ENCODE data around the gene ENPP3.

The ENPP3 gene

DNA sequence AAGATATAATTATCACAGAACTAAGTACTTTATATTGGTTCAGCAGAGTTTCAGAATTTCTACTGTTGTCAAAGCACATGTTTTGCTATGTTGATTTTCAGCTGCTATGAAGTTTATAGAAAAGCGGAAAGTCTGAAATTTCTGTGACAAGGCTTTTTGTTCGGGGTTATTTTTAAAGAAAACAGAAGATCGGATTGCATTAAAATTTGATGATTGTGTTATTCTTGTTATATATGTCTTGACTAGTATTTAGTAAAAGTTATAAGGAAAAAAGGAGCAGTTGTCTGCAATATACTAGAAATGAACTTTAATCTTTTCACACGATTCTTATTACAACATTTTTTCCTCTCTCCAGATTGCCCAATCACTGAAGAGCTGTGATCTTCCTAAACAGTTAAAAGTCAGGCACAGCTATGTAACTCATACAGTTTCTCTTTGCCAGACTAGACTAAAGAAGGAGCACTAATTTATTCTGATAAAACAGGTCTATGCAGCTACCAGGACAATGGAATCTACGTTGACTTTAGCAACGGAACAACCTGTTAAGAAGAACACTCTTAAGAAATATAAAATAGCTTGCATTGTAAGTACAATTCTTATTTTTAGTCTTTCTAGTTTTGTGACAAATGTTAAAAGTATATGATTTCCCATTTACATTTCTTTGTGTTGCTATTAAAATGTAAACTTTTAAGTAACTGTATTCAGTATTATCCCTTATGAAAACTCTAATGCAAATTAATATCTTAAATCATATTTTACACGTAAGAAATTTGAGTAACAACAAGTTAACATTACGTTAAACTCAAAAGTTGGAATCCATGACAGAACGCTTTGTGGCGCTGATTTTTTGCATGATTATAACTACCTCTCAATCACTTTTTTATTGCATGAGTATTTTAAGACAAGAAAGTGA, at the start of gene ENPP3:
Gene ENPP3, plus strand, starts transcription at position 423 of the 913 bp plus-strand sequence. Its CDS starts 83 bp downstream, at position 506.
- no peak for DNase-seq

DNA sequence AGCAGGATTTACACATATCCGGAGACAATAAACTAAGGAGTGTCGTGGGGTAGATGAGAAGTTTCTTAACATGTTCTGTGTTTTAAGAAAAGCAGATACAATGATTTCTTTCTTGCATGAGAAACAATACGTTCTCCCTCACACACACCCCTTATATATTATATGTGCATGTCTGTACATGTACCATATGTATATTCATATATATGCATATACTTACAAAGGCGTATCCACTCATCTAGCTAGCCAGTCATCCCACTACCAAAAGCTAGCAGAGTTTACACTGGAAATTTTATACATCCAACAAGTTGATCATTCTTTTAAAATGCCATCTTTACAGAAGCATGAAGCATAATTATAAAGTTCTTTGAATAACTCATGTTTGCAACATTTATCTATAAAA, 49.2 kb upstream of the ENPP3 start:
- no peak for DNase-seq

DNA sequence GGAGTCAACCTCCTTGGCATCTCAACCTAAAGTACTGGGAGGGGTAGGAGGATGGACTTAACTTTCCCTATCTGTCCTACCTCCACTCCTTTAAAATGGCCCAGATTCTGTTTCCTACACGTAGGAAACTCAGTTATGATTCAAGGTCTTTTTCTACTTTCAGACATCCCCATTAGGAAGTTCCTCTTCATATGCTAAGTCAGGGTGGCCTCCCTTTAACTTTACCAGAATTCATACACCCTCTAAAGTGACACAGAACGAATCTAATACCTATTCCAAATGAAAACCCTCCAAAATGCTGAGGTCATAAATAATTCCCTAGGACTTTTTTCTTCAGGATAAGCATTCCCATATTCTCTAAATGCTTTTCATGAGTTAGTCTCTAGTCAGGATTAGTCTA, 48.5 kb upstream of the ENPP3 start:
- DNase-seq, result no peak

DNA sequence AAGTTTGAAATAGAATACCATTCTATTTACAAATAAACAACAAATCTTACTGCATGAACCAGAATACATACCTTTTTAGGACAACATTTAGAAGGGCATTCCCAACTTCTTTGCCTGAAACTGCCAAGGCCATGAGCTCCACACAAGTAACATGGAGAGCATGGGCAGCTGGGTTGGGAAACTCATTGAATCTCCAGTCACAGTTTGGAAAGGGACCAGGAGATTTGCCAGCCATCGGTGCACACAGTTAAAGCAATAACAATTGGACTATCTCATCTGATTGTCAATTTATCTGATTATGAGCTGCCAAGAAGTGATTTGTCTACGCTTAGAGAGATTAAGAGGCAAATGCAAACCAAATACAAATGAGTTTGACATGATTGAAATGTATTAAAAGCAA, 44.2 kb upstream of the ENPP3 start:
- no peak for DNase-seq

DNA sequence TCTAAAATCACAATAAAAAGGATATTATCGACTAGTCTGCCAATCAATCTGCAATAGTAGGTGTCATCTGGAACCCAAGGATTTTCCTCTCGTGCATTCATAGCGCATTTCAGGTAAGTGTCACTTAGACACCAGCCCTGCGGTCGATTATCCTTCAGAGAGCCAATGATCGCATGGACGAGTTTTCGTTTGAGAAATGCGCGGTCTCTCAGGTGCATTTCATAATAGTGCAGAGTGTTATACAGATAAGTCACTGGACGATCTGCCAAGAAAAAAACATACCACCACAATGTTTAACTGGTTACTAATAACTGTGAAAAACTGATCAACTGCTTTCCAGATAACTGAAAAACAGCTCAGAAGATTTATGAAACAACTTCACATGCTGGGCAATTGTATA, 43.0 kb upstream of the ENPP3 start:
- DNase-seq, result no peak

DNA sequence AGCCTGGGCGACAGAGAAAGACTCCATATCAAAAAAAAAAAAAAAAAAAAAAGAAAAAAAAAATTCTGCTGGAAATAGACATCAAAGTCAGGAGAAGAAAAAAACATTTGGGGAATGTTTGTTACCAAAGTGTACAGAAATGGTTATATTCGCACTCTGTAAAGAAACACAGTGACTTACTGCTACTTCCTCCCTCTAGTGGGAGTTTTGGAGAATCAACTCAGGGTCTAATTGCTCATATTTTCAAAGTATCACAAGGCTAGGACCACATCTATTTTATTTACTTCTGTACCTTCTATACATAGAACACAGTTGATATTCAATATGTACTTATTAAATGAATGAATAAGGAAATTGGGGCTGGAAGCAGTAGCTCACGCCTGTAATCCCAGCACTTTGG, 39.7 kb upstream of the ENPP3 start:
- DNase-seq, result no peak

DNA sequence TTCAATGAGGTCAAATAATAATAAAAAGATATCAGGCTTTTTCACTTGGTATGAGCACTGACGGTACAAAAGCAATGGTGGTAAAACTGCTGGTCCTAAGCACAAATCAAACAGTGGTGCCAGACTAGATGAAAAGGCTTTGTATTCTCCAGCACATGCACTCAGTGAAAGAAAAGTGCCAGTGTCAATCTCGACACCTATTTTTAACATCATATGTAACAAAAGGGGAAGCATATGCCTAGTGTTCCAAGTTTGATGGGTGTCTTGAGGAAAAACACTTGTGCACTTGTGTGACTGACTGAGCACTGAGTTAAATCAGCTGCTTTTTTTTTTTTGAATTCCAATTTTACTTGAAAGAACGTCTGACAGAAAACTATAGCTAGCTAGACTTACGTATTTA, 36.4 kb upstream of the ENPP3 start:
- DNase-seq, result no peak

DNA sequence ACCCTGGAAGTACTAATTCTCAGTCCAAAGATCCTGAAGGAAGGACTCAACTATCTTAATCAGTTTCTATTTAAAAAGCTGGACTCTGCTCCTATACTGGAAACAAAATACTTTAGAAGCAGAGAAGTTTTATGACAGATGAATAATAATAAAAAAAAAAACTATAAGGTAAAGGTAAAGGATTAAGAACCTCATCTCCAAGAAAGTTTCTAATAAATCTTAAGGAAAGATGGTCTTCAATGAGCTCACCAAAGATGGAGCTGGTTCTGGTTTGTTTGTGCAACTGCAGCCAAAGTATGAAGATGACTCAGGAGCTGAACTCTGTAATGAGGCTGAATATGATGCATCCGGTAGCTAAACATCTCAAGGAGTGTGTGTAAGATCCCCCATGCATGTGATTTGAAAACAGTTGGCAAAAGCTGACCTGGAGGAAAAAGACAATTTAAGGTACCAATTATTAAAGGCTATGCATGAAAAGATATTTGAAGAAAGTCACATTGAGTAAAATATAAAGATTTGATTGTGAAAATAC, 34.3 kb upstream of the ENPP3 start:
- no peak for DNase-seq

DNA sequence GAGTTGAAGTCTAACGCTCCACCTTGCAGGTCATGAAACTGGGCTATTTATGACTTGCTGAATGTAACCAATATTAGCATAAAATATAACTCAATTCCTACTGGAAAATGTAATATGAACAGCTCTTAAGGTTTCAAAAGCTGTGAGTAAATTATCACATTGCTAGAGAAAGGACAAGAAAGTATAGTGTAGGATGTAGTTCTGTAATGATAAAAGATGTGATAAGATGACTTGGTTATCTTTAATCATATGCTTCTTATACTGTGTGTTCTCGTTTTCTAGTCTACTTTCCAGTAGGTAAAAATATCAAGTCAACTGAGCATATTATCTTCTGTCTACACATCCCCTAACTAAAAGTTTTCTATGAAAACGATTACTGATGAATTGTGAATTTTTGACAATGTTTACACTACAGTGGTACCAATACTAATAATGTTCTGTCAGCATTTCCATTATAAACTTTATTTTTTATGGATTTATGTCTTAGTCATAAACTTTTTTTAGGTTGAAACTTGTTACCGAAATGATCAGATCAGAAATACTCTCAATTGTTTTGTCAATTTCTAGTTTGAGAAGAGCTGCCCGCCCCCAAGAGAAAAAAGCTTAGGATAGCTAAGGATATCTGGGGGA, 23.7 kb upstream of the ENPP3 start:
- DNase-seq, result no peak

DNA sequence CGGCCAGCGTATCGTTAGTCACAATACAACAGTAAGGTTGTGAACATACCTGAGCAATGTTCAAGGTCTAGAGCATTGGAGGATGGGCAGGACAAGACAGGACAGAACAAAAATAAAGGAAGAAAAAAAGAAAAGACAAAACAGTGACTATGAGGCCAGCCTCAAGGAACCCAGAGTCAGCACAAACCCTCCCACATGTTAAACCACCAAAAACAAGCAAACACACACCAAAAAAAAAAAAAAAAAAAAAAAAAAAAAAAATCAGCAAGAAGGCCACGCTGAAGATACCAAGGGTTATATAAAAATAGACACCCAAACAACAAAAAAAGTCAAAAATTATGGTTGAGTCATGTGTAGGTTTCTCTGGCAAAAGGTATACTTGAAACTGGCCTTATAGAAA, 21.8 kb upstream of the ENPP3 start:
- no peak for DNase-seq

DNA sequence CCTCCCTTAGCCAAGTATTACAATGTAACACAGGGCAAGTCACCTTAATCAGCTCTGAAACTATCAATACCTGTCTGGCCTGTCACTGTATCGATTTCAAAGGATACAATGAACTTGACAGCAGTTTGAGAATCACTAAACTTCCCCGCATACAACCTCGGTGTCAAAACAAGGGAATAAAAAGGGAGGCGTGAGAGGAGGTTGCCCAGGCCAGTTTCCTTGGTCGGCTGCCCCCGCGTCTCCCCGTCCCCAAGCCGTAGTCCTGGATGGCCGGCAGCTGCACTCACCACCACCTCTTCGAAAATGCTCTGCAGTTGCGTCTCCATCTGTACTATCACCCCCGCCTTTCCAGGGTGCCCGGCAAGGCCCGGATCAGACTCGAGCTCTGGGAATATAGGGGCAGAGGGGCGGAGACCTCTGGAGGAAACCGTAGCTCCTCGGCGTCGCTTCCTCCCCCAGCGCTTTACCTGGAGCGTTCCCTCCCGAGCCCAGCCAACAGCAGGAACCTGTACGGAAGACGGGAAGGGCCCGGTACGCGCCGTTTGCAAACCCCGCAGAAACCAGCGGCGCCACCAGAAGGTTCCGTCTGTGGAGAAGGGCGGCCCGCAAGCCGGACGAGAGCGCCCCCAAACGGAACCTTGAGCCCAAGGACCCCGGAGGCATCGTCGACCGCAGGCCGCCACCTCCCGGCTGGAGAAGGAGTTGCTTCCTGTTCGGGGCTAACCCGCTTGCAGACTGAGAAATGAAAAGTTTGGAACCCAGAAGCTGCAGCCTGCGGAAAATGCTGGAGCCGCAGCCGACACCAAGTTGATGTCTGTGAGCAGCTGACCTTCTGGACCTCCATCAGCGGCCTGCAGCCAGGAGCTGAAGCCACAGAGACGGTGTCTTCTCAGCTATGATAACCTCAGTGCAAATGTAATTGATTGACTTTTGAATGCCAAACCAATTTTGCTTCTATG, 9.1 kb upstream of the ENPP3 start, which contains the start of gene MED23:
Gene MED23, minus strand, starts transcription at position 519 of the 959 bp plus-strand sequence. Its CDS starts 193 bp downstream, at position 326.
- DNase-seq, result peak; percentile 95

DNA sequence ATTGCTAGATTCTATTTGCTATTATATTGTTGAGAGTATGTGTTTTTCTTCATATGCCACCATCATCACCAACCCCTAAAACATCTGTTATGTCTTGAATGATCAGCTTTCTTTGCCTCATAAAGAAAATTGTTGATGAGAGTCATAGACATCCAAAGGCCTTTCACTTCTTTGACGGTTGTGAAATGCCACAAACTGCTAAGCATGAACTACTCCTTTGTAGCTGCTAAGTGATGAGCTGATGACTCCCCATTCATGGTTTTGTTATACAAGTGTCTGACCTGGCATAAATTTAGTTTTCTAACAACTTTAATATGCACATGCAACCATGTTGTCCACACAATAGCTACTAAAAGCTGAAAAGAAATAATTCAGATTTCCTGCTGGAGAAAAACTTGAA, 8.4 kb upstream of the ENPP3 start:
- no peak for DNase-seq

DNA sequence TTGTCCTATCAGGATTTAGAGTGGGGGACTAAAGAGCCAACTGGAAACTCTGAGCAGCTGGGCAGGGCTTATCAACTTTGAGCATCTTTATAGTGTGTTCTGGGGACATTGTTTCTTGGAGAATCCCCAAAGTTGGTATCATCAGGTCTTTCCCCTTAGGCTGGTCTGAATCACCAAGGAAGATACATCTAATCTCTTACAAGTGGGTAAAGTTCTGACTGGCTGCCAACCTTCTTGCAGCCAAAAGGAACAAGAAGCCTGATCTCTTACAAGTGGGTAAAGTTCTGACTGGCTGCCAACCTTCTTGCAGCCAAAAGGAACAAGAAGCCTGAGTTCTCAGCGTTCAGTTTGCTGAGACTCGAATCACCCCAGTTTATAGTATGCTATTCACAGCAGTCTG, 7.5 kb upstream of the ENPP3 start:
- no peak for DNase-seq

DNA sequence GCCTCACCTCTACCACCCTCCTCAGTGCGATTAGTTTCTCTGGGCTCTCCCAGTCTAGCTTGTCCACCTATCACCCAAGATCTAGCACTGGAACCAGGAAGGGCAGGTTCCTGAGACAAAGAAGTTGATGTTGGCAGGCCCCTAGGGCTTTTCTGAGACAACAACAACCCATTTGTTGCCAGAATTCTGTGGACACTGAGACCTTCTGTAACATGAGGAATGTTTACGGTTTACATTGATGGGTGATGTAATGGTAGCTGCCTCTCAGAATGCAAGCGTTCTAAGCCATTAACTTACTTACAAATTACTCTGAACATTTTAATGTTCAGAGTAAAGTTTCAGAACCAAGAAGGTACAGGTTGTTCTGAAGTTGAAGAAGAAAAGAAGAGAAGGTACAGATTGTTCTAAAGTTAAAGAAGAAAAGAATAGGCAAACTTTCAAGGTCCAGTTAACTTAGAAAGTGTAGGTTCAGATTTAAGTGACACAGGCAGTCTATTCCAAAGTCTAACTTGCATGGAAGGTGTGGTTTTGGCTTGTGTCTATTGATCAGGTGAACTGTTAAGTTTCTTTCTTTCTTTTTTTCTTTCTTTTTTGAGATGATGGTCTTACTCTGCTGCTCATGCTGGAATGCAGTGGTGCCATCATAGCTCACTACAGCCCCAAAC, 5.3 kb upstream of the ENPP3 start:
- DNase-seq, result no peak

DNA sequence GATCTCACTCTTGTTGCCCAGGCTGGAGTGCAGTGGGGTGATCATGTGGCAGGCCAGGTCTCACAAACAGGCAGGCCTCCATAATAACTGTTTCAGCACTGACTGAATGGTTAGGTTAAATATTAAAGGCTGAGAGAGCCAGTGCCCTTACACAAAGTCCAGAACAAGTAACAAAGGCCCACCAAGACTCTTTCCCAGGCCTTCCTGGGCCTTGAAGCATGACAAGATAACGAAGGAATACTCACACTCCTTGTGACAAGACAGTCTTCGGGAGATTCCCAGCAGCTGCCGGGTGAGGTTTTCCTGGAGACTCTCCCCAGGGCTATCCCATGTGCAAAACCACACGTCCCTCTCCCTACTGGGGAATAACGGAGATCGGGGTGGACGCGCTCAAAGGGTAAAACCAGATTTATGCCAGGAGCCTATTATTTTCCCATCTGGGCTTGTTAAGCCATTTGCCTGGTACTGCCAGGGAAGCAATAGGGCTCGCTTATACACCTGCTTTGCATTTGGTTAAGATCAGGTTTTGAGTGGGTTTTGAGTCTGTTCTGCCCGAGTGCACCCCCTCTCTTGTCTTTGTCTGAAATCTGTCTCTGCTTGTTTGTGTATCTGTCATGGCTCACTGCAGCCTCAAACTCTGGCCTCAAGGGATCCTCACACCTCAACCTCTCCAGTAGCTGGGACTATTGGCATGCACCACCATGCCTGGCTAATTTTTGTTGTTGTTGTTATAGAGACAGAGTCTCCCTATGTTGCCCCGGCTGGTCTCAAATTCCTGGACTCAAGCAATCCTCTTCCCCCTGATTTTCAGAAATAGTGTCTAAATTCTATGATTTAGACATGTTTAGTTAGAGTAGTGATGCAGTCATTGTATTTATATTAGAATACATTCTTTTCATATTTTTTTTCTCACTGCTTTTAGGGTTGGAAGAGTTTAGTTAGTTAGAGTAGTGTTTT, 1.4 kb upstream of the ENPP3 start:
- DNase-seq, result no peak

DNA sequence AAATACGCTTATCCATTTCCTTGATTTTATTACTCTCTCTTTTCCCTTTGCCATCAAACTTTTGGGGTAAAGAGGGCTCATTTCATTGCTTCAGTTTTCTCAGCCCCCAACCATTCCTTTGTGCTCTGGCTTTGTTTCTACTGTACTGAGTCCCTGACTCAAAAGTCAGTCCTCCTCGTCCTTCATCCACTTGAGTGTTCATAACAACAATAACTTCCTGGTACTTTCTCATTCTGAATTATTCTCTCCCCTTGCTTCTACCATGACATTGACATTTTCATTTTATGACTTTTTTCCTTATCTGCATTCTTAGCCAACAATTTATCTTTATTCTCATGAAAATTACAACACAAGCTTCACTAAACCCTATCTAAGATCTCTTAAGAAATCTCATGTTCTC, 911 bp downstream of the ENPP3 start:
- DNase-seq, result no peak

DNA sequence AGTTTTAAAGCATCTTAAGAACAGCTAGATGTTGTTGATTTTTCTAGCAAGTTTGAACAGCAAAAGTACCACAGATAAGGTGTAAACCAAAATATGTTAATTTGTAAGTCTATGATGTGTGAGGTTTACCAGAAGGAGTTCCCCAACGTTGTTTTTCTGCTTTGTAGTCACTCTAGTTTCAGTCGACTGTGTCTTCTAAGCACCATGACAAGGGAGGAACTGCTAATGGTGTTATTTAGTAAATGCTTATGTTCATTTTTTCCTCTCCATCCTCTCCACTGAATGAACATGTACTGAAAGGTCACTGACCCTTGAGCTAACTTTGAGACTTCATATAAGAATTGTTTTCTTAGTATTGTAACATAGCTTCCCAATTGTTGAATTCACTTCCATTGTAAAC, 3.0 kb downstream of the ENPP3 start:
- no peak for DNase-seq

DNA sequence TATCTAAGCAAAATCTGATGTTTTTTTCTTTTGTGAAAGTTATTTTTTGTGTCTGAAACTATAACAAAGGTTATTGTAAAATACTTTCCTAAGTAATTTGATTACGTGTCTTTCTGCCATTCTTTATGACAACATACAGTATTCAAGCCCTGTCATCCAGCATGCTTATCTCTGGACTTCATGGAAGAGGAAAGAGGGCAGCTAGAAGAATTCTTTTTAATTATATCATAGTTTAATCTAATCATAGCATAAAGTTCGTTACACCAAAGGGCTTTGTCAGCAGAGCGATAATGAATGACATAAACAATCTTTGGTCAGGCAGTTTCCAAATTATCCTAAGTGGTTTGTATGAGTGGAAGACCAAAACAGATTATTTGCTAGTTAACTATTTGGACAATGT, 3.5 kb downstream of the ENPP3 start:
- DNase-seq, result no peak

DNA sequence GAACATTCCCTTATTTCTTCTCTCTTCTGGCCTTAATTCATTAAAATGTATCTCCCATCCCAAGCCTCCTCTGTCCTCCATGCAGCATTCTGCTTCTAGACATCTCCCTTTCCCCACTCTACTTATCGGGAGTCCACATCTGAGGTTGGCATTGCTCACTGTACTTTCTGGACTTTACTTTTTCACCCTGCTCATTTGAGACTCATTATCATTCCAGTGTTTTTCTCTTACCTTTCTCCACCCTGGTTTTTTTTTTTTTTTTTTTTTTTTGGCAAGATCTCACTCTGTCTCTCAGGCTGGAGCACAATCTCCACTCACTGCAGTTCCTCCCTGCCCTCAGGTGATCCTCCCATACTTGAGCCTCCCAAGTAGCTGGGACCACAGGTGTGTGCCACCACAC, 4.5 kb downstream of the ENPP3 start:
- DNase-seq, result no peak

DNA sequence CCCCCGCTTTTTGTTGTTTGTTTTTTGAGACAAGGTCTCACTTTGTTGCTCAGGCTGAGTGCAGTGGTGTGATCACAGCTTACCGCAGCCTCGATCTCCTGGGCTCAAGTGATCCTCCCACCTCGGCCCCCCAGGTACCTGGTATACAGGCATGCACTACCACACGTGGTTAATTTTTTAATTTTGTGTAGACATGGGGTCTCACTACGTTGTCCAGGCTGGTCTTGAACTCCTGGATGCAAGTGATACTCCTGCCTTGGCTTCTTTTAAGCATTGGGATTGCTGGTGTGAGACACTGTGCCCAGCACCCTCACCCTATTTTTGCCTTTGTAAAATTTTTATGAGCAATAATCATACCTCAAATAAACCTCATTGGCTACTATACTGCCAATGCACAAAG, 5.5 kb downstream of the ENPP3 start:
- DNase-seq, result no peak

DNA sequence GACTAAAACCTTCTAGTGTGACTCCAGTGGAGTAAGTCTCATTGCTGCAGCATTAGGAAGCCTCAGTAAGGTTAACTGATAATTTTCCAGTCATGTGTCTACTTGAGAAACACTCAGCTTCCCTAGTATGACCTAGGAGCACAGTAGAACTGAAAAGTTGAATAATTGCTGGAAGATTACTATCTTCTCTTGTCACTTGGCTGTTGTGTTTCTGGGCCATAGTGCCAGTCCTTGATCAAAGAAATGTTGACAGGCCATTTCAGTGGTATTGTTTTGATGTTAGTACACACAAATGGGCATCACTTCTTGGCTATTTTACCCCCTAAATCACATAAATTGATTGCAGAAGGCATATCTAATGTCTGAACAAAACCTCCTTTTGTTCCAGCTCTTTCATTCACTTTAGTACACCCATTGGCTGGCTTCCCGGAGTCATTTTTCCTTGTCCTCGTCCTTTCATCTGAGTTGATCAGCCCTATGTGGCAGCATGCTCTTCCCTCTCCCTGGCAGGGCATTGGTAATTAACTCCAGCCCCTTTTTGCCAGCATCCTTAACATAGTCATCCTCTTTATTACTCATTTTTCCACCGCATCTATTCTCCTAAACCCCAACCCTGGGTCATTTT, 6.0 kb downstream of the ENPP3 start:
- DNase-seq, result no peak

Data from activated effector memory CD4-positive, alpha-beta T cell treated with Interleukin-2 at 50 U/mL for 16 hours (primary cell).